HG03354 (cell line): ENCODE measurements around the gene C10orf95.
"Not testable (repeated sequence)": the region's sequence is repeated elsewhere in the genome, so short reads cannot be mapped to it uniquely, and the experiment has no call there.

Experiments
- ATAC-seq: cut with Tn5 transposase; IDR thresholded peaks from one replicate; pipeline ENCODE4 v1.9.1; 2021; ENCODE audit warnings: mild to moderate bottlenecking; ENCODE audit not compliant: unreplicated experiment, poor library complexity, severe bottlenecking

C10orf95 gene

GRCh38 chr10:102467318-102467717 lies 16.0 kb upstream of the C10orf95 start:
- no peak for ATAC-seq

DNA sequence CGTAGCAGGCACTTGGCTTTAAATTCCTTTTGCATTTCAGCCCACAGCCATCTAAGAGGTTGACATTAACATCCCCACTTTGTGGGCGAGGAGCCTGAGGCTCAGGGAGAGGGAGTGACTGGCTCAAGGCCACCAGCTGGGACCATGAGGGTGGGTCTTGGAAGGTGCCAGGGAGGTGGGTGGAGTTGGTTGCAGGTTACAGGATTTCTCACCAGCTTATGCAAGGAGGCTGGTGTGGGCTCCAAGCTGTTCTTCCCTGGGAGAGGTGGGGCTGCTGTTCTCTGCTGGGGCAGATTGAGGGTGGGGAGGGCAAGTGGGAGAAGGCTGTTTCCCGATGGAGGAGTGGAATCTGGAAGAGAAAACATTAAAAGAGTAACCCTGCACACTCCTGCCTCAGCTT lies 14.1 kb upstream of the C10orf95 start:
- no peak for ATAC-seq

- ATAC-seq, result no peak
Observed at GRCh38 chr10:102463983-102464382, 12.6 kb upstream of the C10orf95 start.

DNA sequence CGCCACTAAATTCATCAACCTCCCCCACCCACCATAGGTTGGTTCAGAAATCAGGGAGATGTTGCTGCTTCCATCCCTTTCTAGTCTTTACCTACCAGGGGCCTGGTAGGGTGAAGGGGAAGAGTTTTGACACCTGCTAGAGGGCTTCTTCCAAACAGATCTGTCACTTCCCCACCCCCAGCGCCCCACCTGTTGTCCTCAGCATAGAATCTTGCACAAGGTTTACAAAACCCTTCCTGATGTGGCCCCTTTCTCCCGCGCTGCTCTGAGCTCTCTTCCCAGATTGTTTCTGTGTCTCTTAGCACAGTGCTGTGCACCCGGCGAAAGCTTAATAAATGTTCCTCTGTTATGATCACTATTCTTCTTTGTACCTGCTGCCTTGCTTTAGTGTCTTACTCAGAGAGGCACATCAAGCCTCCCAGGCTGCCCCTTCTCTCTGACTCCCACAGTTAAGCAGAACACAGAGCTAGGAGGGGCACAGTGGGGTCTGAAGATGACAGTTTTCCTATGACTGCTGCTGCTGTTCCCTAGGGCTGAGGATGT lies 11.2 kb upstream of the C10orf95 start:
- no peak for ATAC-seq

DNA sequence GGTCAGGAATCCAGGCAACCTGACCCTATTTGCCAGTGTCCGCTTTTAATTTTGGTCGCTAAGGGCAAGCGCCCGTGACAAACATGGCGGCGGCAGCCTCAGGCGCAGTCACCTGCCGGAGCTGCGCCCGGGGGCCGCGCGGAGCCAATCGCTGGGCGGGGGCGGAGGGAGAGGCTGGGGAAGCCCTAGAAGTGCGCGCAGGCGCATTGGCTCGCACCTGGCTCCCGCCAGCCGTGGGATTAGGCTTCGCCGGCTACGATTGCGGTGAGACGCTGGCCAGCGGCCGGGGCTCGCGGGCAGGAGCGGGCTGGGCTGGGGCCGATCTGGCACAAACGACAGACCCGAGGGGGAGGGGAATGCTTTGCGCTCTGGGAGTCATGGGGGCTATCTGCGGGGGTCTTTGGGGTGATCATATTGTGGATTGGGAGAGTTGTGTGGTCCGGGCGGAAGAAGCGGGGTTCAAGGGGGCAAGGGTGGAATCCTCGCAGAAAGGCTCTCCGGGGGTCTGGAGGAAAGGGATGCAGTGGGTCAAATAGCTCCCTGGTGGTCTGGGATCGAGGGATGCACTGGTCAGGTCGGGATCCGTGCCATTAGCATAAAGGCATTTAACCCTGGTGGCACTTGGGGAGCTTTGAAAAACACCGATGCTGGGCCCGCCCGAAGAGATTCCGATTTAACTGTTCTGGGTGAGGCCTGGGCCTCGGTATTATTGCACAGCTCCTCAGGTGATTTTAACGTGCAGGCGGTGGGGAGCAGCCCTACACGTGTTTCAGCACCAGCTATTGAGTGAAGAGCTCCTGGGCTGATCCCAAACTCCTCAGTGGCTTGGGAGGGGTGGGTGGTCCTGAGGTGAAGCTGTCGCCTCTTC lies 10.1 kb upstream of the C10orf95 start:
- peak; percentile 86 for ATAC-seq

DNA sequence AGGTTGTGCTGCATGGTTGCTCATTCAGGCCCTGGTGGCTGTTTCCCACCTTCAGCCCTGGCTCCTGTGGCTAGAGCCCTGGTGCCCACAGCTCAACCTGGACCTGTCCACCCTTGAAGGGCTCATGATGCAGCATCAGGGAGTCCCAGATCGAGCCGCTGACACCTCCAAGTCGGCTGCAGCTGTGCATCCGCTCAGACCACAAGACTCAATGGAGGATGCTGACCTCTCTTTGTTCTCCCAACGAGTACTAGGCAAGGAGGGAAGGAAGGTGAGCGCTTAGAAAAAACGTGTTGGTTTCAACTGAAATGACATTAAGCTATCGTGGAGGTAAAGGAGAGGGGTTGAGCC lies 9.5 kb upstream of the C10orf95 start:
- peak; percentile 34 for ATAC-seq

GRCh38 chr10:102458656-102459055 lies 7.3 kb upstream of the C10orf95 start:
- no peak for ATAC-seq

DNA sequence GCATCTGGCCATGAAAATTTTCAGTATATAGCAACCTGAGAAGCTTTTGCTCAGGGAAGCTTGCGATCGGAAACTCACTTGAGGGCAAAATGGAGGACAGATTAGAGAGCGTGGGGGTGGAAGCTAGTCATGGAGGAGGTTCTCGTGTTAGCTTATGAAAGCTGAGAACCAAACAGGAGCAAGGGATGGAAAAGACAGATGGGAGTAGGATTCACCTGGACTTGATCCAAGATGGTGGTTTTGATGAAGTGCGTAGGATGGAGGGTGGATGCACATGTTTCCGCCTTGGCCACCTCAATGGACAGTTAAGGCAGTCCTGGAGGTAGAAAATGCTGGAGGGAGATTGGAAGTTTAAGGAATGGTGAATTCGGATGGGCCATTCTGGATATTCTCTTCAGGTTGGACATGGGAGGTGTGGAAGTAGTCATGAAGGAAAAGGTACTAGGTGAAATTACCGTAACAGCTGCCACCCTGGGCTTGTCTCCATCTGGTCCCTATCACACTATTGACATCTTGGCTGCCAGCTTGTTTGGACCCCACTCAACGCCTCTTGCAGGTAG lies 6.3 kb upstream of the C10orf95 start:
- ATAC-seq, result no peak

GRCh38 chr10:102455893-102456471 lies 4.6 kb upstream of the C10orf95 start:
- ATAC-seq, result no peak

GRCh38 chr10:102454662-102455487 lies 3.5 kb upstream of the C10orf95 start:
- ATAC-seq, result not testable (repeated sequence)

DNA sequence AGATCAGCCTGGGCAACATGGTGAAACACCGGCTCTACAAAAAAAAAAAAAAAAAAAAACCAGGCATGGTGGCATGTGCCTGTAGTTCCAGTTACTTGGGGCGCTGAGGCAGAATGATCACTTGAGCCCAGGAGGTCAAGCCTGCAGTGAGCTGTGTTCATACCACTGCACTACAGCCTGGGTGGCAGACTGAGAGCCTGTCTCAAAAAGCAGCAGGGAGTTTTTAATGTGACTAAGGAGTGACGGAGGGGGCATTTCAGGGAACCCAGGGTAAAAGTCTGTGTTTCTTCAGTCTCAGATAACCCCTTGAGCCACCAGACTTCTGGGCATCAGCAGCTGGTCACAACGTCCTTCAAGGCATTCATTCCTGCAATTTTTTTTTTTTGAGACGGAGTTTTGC lies 2.2 kb upstream of the C10orf95 start:
- no peak for ATAC-seq

GRCh38 chr10:102452672-102453340 lies 1.5 kb upstream of the C10orf95 start:
- no peak for ATAC-seq

DNA sequence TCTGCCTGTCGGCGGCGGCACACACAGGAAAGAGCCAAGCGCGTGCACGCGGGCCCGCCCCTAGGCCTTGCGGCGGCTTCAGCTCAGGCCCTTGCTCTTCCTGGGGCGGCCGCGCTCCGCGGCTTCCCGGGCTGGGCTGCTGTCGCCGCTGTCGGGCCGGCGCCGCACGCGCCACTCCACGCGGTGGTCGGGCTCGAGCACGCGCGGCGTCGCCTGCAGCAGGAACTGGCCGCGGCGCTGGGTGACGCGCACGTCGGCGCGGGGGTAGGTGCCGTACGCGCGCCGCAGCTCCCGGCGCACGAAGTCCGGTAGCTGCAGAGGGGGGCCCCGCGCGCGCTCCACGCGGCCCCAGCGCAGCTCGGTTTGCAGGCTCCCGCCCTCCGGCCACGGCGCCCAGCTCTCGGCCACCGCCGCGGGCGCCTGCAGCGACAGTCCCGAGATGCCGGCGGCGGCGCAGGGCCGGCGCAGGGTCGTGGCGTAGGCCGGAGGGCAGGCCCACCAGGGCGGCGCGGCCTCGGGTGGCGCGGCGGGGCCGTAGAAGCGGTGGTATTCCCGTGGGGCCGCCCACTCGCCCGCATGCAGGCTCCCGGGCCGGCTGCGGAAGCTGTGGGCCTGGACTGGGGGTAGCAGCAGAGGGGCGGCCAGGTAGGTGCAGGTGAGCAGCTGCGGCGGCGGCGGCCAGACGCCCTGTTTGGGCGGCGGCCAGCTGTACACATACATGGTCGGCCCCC lies 804 bp downstream of the C10orf95 start:
- peak; percentile 77 for ATAC-seq

- peak; percentile 13 for ATAC-seq
Observed at GRCh38 chr10:102450124-102450373, 1.3 kb downstream of the C10orf95 start.

- peak; percentile 61 for ATAC-seq
Observed at GRCh38 chr10:102449321-102450123, 1.8 kb downstream of the C10orf95 start.

GRCh38 chr10:102444851-102445250 lies 6.5 kb downstream of the C10orf95 start:
- no peak for ATAC-seq

GRCh38 chr10:102438374-102438773 lies 13.0 kb downstream of the C10orf95 start:
- ATAC-seq, result no peak

GRCh38 chr10:102437515-102437914 lies 13.8 kb downstream of the C10orf95 start:
- no peak for ATAC-seq
